Breast epithelium (tissue), 3 donors: ENCODE results near the gene CDH4.

ENCODE experiments used
- CTCF ChIP-seq, 3 donors: fragments of 450-650 bp; IDR thresholded peaks; one replicate each; pipeline ENCODE4 v1.5.1; 2016 to 2017; ENCODE audit warnings: antibody characterized with exemption in 3 of 3, mild to moderate bottlenecking in 3 of 3, moderate library complexity in 3 of 3
- POLR2A ChIP-seq: fragments of 450-650 bp; IDR thresholded peaks from one replicate; pipeline ENCODE4 v1.6.1; 2016; ENCODE audit warnings: antibody characterized with exemption, mild to moderate bottlenecking, moderate library complexity

- TF ChIP-seq POLR2A (no peak), CTCF (IDR thresholded peaks at IDR 0.05) (no peak)
These were observed 649.5 kb downstream of the CDH4 start for GRCh38 chr20:61901392-61902220.
